GM19397 (cell line): ENCODE data around the gene DUSP2.

ENCODE experiments used
- ATAC-seq: cut with Tn5 transposase; IDR thresholded peaks from one replicate; pipeline ENCODE4 v1.9.1; 2021; ENCODE audit warnings: mild to moderate bottlenecking, moderate library complexity; ENCODE audit not compliant: unreplicated experiment

DUSP2 gene

DNA sequence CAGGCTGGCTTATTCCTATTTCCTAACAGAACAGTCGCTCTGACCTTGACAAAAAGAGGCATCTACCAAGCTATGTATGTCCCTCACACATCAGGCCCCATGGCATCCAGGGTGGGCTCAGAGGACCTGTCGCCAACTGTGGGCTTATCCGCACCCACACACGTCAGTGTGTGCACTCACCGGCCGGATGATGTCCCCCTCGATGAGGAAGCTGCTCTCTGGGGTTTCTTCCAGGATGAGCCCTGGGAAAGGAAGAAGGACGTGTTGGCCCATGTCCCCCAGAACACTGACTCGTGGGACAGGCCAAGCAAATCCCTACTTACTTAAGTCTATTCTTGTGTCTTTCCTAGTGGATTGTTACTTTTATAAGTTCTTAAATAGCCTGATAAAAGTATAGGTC is 10.1 kb downstream of the DUSP2 start:
- ATAC-seq, result no peak

DNA sequence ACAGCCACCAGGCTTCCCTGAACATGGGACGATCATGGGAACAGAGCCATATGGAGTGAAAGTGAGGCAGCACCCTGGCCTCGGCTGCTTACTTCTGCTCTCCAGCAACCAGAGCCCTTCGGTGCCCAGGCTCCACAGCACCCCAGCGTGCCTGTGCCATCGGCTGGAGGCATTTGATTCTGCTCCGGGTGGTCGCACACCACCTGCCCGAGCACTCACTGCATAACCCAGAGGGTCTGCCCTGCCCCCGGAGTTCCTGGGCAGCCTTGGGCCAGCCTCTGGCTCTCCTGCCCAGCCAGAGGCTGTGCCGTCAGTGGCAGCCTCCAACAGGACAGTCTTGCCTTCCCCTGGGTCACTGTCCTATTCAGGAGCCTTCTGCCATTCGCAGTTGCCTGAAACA is 10.8 kb downstream of the DUSP2 start:
- ATAC-seq, result no peak

DNA sequence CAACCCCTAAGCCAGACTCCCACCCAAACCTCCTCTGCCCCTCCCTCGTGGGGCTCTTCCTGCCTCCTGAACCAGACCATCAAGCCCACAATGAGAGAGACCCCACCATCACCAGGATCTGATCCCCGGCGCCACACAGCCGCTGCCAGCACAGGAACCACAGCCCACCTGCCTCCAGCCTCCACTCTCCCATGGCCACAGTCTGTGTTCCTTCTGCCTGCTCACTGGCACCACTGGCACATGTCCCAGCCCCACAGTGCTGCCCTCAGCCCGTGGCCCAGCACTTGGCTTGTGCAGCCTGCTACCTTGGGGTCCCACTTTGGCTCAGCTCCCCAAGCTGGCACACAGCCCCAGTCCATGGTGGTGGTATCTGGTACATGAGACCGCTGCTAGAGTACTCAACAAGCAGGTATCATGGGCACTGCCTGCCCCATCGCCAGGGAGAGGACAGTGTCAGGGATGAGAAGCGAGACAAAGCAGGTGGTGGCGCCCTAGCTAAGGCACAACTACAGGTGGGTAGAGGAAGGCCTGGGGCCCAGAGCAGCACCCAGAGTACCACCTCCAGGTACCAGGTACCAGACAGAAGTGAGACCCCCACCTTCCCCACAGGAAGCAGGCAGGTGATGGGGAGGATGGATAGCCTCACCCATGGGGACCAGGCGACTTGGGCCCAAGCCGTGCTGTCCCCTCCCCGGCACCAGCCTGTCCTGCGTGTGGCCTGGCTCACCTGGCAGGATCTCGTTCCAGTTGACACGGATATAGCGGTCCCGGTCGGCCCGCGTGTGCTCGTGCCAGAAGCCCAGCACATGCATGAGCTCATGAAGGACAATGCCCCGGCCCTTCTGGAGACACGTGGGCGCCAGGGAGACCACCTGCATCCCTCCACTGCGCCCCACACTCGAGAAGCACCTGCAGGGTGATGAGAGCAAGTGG is 13.2 kb downstream of the DUSP2 start:
- ATAC-seq, result no peak

DNA sequence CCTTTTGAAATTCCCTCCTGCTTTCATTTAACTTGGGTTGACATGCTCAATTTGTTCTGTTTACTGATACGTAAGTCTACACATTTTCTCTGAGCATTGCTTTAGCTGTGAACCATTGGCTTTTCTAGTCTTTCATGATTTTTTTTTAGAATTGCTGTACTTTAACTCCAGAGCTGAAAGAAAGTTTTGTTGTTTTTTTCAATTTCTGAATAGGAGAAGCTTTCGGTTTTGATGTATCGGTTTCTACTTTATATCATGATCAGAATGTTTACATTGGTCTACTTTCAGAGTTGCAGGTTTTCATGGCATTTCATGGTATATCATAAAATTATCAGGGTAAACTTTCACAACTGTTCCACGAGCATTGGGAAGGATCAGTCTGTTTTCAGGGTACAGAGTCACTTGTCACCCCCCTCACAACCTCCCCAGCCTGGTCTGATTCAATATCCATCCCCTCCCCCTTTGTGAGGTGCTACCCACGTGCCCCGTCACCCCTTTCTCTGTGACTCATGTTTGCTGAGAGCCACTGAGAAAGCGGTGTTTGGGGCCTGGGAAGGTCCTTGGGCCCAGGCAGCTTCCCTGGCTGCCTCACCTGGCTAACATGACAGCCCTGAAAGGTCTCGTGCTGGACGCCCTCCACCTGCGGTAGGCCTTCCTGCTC is 14.0 kb downstream of the DUSP2 start:
- no peak for ATAC-seq

DNA sequence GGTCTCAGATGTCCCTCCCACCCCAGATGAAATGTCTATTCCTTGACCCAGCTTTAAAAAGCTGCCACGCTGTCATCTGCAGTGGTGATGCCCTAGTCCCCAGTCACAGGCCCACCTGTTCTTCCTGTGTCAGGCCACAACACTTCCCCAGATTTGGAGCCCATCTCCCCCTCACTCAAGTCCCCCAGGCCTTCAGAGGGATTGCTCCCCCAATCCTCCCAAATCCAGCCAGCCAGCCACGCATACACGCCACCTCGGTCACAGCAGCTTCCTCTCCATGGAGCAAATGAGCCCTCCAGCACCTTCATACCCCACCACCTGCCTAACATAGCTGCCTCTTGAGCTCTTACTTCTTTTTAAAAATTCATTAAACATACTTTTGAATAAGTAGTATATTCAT is 14.8 kb downstream of the DUSP2 start:
- ATAC-seq, result no peak

DNA sequence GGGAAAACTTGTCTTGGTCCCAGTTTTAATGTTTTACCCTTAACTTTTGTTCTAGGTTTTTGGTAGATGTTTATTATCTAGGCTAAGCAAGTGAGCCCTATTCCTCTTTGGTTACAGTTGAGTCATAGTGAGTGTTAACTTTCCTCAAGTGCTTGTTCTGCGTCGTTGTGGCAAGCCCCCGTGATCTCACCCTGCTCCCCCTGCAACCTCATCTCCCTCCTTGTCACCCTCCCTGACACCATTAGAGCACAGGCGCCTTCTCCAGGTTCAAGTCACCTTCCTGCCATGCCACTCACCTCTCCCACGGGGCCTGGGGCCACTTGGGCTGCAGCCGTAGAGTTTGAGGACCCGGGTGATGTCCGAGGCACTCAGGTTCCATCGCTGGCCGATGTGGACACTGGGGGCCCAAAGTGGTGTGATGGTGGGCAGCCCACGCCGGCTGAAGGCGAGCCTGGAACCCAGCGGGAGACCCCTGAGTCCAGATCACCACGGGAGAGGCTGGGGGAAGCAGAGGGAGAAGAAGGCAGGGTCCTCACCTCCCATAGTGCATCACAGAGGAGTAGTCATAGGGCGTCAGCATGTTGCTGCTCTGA is 15.6 kb downstream of the DUSP2 start:
- no peak for ATAC-seq

DNA sequence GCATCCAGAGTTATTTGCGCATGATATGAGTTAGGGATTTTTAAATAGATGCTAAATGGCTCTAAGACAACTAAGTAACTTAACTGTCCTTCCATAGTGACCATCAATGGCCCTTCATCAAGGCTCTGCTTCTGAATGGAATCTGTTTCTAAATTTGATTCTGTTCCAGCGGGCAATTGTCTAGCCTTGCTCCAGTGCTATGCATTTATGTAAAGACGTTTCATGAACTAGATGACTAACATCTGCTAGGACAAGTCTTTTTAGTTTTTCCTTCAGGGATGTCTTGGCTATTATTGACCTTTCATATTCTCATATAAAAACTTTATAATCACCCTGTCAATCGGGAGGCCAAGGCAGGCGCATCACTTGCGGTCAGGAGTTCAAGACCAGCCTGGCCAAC is 16.8 kb downstream of the DUSP2 start:
- ATAC-seq, result no peak

DNA sequence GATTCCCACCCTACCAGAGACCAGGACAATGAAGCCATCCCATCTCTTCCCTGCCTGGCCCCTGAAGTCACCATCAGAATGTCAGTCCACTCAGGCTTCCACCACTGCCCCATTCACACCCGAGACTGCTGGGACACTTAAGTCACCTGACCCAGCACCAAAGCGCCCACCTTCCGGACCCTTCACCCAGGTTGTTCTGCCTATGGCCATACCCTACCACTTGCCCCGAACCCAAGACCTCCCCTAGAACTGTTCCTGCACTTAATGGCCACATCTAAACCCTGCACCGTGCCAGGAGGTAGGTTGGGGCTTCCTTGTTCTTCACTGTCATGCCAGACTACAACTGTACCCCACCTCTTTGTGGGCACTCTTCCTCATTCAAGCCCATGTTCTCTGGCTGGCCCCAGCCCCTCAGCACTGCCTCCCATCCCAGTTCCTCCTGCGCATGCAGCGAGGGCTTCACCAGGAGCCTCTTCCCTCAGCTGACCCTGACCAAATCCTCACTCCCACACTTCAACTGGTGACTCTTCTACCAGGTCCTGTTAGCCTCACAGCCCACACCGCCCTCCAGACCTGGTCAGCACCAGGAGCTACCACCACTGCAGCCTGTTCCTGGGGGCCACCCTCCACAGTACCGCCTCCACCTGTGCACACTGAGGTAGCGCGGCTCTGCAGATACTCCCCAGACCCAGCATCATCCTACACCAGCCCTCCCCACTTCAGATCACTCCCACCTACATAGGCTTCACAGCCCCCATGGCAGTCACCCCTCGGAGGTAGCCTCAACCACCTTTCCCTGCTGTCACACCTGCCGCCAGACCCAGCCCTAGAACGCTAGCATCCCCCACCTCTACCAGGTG is 20.6 kb downstream of the DUSP2 start:
- no peak for ATAC-seq

DNA sequence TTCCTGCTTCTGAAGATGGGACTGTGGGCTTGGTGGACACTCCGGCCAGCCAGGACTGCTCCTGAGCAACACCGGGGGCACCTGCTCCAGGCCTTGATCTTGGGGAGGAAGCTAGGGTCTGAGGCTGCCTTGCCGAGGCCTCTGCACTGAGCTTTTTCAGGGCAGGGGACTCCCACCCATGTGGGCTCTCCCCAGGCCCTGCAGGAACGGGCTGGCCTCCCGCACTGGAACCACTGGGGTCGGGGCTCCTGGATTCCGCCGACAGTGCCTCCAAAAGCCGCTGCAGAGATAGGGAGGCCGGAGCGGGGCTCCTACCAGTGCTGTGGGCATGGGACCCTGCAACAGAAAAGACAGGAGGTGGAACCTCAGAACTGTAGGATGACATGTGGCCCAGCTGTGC is 21.3 kb downstream of the DUSP2 start:
- ATAC-seq, result no peak

DNA sequence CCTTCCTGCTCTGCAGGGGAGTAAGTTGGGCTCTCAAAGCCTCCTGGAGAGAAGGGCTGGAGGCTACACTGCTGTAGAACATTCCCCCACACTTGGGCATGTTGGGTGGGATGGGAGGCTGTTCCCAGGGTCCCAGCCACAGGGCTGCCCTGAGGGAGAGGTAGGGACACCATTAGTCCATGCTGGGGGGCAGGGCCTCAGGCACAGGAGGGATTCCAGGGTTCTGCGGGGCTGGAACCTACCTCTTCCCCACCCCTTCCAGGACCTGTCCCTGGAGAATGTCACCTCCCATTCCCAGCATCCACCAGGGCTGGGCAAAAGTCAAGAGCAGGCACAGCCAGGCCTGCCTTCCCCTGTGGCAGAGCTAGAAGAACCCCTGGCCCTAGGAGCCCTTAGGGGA is 21.9 kb downstream of the DUSP2 start:
- ATAC-seq, result no peak

DNA sequence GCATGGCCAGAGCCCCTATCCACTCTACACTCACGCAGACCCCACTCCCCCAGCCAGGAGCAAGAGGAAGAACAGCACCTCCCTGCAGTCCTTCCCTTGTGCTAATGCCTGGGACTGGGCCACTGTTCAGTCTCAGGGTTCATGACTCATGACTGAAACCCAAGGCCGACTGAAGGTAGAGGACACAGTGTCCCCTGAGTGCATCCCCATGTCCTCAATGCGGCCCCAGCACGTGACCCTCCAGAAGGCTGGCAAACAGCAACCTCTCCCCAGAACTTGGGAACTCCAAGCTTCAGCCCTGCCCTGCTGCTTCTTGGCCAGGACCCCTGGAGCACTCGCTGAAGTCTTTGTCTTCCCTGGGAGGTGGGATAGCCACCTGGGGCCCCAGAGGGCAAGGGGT is 22.8 kb downstream of the DUSP2 start:
- ATAC-seq, result no peak

DNA sequence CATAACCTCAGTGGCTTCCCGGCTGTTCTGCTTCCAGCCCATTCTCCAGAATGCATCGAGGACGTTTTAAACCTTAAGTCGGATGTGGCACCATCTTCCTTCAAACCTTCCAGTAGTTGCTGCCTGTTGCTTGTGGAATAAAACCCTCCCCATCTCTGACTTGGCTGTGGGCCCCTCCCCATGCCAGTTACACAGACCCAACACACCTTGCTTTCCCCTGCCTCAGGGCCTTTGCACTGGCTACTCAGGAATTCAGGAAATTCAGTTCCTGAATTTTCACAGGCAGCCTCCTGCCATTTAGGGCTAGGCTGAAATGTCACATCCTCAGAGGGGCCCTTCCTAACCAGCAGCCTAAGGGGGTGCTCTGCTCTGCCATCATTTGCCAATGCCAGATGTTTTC is 23.8 kb downstream of the DUSP2 start:
- no peak for ATAC-seq

DNA sequence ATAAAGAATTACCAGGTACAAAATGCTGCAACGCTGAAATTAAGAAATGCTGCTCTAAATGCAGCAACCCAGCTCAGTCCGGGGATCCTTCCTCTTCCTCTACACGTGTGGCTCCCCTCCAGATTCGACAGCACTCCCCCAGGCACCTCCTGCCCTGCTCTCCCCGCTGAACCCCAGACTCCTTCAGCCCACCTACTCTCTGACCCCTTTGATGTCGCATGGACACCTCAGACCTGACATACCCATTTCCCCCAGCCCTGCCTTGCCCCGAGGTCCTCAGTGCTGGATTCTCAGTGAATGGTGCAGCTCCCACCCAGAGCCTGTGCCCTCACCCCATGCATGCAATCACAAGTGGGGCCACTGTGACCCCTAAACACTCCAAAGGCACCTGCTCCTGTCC is 24.2 kb downstream of the DUSP2 start:
- no peak for ATAC-seq

DNA sequence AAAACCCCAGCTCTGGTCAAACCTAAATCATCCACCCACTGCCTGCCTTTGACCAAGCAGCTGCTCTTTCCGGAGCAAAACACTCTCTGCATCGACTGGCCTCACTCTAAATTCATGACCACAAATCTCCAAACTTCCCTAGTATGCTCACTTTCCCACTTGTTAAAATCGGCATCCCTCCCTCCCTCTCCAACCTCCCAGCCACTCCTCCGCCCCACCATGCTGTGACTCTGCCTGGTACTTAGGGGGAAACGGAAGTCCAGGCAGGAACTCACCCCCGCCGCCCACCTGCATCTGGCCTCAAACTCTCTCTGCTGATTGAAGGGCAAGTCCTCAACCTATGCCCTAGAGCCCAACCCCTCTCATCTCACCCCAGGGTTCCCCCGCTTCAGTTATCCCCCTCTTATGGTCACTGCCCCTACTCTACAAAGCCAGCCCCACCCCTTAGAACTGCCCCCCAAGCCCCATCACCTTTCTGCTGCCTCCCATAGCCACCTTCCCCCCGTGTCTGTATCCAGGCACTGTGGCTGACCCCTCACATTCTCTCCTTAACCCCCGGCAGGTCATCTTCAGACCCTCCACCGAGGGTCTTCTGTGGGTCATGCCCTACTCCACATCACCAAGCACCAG is 25.0 kb downstream of the DUSP2 start:
- no peak for ATAC-seq

DNA sequence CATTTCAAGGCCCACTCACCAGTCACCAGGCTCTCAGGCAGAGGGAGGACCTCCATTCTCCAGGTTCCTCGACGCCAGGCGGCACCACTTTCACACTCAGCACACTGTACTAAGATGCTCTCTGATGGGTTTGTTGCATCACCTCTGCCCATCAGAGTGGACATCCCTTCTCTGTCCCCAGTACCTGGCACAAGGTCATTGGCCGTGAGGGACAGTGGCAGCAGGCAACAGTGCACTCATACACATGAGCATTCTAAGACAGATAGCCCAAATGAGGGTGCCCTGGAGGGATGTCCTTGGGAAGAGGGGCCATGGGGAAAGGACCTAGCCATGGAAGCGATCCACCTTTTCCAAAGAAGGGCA is 25.9 kb downstream of the DUSP2 start:
- ATAC-seq, result no peak

DNA sequence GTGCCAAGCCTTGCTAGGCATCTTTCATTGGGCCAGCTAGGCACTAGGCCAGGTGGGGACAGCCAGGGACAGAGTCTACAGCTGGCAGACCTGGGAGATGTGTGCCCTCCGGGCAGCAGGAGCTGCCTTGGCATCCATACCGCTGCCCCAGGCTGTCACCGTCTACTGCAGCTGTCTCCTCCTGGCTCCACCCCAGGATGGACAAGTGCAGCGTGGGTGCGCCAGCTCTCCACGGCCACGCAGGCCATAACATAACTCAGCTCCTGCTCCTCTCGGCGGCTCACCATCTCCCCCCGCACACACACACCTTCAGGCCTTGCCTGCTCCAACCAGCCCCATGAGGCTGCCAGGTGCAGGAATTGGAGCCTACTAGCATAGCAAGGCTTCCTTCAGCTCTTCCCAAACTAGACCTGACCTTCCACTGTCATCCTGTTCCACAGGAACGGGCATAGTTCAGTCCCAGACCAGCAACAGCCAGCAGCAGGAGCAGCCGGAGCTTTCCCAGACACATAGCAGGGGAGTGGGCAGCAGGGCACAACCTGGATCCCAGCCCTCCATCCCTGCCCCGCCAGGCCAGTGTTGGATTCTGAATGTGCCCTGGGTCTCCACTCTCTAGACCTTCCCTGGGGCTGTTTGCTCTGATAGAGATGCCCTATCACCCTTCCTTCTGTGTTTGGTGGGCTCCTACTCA is 26.4 kb downstream of the DUSP2 start:
- no peak for ATAC-seq

DNA sequence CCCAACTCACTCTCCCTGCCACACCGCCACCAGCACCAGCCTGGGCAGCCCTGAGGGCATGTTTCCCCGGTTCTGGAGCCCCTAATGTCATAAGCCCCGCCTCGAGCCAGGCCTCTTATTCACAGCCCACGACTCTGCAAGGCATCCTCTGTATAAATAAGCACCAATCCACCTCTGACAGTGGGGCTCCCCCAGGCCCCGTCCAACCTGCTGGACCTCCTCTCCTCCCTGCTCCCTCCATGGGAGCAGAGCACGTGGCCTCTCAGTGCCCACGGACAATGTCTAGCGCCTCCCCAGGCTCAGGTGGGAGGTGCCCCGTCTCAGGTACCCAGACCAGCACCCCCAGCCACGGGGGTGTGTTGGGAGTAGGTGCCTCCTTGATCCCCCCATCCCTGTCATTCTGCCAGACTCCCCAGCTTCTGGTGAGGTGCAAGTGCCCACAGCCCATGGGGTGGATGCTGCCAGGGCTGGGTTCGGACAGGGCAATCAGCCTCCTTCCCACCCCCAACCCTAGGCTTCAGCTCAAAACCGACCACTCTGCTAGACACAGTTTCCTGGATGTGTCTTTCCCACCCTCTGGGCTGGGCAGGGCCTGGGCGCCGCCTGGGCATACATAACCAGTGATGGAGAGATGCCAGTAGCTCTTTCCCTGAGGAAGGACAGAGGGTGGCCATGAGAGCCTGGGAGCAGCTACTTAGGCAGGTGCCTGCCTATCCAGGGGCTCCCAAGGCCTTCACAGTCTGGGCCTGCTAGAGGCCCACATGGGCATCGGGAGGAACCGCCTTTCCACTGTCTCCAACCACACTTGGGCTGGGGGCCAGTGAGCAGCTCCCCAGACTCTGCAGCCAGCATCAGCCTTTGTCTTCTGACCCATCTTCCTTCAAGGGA is 27.3 kb downstream of the DUSP2 start:
- no peak for ATAC-seq

DNA sequence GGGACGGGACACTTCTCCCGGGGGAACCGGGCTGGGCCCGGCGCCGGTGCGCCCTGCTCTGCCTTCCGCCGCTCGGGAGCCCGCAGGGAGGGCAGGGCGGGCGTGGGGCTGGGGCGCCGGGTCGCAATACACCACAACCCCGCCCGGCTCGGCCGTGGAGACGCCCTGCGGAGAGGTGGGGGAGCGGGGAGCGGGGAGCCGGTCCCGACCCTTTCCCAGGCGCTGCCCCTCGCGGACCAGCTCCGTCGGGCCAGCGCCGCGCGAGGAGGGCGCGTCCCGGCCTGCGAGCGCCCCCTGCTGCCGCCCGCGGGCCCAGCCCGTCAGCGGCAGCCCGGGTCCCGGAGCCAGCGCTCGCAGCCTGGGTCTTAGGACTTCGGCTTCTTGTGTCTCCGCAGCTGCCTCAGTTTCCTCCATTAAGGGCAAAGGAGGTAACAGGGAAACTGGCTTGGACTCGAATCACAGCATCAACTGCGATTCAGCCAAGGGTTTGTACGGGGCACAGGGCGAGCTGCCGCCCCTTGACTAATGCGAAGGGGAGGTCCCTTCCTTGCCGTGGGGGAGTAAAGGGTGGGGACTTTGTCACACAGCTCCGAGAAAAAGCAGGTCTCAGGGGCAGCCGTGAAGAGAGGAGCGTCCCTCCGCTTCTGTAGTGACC is 28.2 kb downstream of the DUSP2 start:
- peak; percentile 74 for ATAC-seq

DNA sequence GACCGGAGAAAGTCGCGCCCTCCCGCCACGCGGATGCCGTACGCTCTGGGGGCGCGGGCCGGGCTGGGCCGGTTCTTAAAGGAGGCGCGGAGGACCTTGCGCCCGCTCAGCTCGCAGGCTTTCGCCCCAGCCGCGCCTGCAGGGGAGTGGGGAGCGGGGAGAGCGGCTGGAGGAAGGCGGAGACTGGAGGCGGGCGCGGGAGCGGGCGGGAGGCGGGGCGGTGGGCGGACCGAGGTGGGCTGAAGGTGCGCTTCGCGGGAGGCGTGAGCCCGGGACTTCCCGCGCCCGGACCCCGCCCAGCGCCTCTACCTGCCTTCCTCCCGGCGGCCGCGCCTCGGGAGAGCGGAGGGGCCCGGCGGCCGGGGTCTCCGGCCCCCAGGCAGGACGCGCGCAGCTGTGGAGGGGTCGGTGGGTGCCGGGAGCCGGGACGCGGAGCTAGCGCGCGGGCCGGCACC is 28.8 kb downstream of the DUSP2 start, which contains the start of gene ADRA2B:
ADRA2B (minus strand) TSS at position 148 of the 455 bp plus-strand sequence. CDS start 422 bp downstream, outside the sequence.
- ATAC-seq, result peak; percentile 41
